Common myeloid progenitor, CD34-positive (primary cell): ENCODE measurements around the gene FUBP1.
A peak's percentile ranks its signal among the peaks of the same experiment; 100 is the strongest.

Experiments
- CTCF ChIA-PET: fragments of 350-600 bp; sonication (Branson Sonifier 250); formaldehyde crosslinking; loops from one replicate; lab custom pipeline; 2021; ENCODE audit warnings: antibody characterized with exemption; lab: Charles Lee
- POLR2A ChIA-PET: fragments of 350-600 bp; sonication (Branson Sonifier 250); formaldehyde crosslinking; loops from one replicate; lab custom pipeline; 2021; ENCODE audit warnings: antibody characterized with exemption; lab: Charles Lee
- DNase-seq, 3 donors: peaks; one replicate each; pipeline versions ENCODE4 v3.0.0 to v3.0.0-alpha.2; 2013
- H3K27ac ChIP-seq, 2 experiments: 1 replicate in 1 of 2; 2 replicates in 1 of 2; pipeline ENCODE4 v1.7.0; 2013; ENCODE audit warnings: inconsistent platforms in 2 of 2, low read length in 2 of 2, mild to moderate bottlenecking in 2 of 2, low read depth in 1 of 2, moderate library complexity in 1 of 2; ENCODE audit not compliant: severe bottlenecking in 2 of 2, insufficient read depth in 1 of 2, poor library complexity in 1 of 2
- H3K27me3 ChIP-seq, 5 experiments: replicated peaks in 2 of 5; 1 replicate in 3 of 5; 2 replicates in 2 of 5; pipeline versions ENCODE4 v1.6.1 to v1.7.0; 2013; ENCODE audit warnings: low read length in 4 of 5, mild to moderate bottlenecking in 2 of 5, moderate library complexity in 2 of 5, inconsistent platforms in 1 of 5; ENCODE audit not compliant: insufficient read depth in 5 of 5, control insufficient read depth in 4 of 5
- H3K36me3 ChIP-seq, 4 experiments: 1 replicate in 2 of 4; 2 replicates in 2 of 4; pipeline versions ENCODE4 v1.6.1 to v1.7.0; 2013; ENCODE audit warnings: low read length in 3 of 4, control low read depth in 1 of 4, mild to moderate bottlenecking in 1 of 4; ENCODE audit not compliant: control insufficient read depth in 4 of 4, insufficient read depth in 4 of 4
- H3K4me1 ChIP-seq, 4 experiments: 1 replicate in 3 of 4; 2 replicates in 1 of 4; pipeline versions ENCODE4 v1.6.1 to v1.7.1; 2013; ENCODE audit warnings: low read length in 3 of 4, mild to moderate bottlenecking in 3 of 4, control low read depth in 1 of 4, inconsistent platforms in 1 of 4, moderate library complexity in 1 of 4; ENCODE audit not compliant: control insufficient read depth in 4 of 4, insufficient read depth in 4 of 4; ENCODE audit errors: control extremely low read depth in 1 of 4
- H3K4me3 ChIP-seq, 7 experiments: 1 replicate in 4 of 7; 2 replicates in 3 of 7; pipeline versions ENCODE4 v1.5.1 to v1.7.0; 2013; ENCODE audit warnings: mild to moderate bottlenecking in 7 of 7, low read length in 6 of 7, moderate library complexity in 6 of 7, inconsistent platforms in 2 of 7, low read depth in 2 of 7, control low read depth in 1 of 7; ENCODE audit not compliant: insufficient read depth in 4 of 7, control insufficient read depth in 1 of 7; ENCODE audit errors: extremely low read depth in 1 of 7
- H3K9me3 ChIP-seq, 5 experiments: 1 replicate in 4 of 5; 2 replicates in 1 of 5; pipeline versions ENCODE4 v1.6.1 to v1.7.1; 2013; ENCODE audit warnings: low read length in 4 of 5, mild to moderate bottlenecking in 2 of 5, inconsistent platforms in 1 of 5, low read depth in 1 of 5, moderate library complexity in 1 of 5; ENCODE audit not compliant: control insufficient read depth in 4 of 5, insufficient read depth in 2 of 5; ENCODE audit errors: control extremely low read depth in 1 of 5
- WGBS: methylation state at CpG from one replicate; pipeline ENCODE4 v1.1.5; 2013; ENCODE audit not compliant: insufficient coverage; 5-methylcytosine and 5-hydroxymethylcytosine counted together

The FUBP1 gene

DNA sequence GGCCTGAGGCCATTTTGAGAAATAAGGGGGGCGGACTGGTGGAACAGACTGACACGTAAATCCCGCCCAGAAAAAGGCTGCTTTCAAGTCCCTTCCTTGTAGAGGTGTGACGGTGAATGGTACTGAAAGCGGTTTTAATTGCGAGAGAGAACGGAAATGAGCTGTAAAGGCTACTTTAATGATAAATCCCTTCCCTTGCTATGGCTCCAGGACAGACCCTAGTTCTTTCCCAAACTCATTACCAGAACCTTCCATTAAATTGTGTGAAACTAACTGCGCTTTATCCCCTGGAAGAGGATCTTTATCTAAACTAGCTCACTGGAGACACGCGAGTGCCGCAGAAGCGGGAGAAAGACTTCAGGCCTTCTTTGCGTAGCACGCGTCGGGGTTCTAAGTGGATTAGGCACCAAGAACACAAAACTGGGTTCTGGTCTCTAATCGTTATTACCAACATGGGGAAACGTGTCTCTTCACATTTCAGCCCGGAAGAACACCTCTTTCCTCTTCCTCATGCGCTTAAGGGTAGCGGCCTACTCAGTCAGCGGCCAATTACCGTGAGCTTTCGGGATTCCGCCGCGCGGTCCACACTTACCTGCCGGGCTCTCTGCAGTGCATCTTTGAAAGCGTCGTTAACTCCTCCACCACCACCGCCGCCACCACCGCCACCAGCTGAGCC lies 441 bp downstream of the FUBP1 start:
- H3K4me3 ChIP-seq, result peak overlapping the region; percentile 68 to 100 (median 95)
- no peaks in the 10 kb centered on the region for H3K27me3 ChIP-seq
- H3K27ac ChIP-seq, result peak overlapping the region; percentile 99
- peak; percentile 95 to 97 (median 95) for DNase-seq
- H3K36me3 ChIP-seq, result peaks cover 2 to 17% (median 6%) of the 10 kb centered on the region in 4 experiments
- CTCF ChIA-PET, result interaction anchor here (0.8 to 2.3 kb wide), 7 partner anchors 10 to 137 kb away, joined by 3 to 9 read pairs (median 4); partner anchors contain the start of gene DNAJB4
- peaks cover 8 to 46% (median 29%) of the 10 kb centered on the region in 4 experiments for H3K4me1 ChIP-seq
- H3K9me3 ChIP-seq, result no peaks in the 10 kb centered on the region
- POLR2A ChIA-PET, result interaction anchor here (0.6 to 3.0 kb wide), 4 partner anchors 10 to 649 kb away, joined by 3 to 54 read pairs (median 4); partner anchors contain the start of gene DNAJB4
- 0% methylated on average over 21 of the region's 34 CpGs for WGBS

DNA sequence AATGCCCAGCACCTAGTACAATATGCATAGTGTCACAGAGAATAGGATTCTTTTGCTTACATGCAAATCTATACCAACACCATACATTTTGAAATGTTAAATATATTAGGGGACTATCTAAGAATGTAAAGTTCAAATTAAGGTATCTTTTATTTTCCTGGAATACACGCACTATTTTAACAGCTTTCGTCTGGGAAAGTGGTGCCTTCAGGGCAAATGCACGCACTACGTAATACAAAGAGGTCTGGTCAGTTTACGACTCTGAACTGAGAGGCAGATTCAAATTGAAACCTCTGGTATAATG lies 931 bp downstream of the FUBP1 start:
- peak overlapping the region in 6 of 7 experiments; percentile 88 to 100 (median 96) for H3K4me3 ChIP-seq
- CTCF ChIA-PET, result interaction anchor here (1.2 to 2.3 kb wide), 6 partner anchors 9 to 136 kb away, joined by 4 to 9 read pairs (median 6); partner anchors contain the start of gene DNAJB4
- H3K4me1 ChIP-seq, result peaks cover 8 to 46% (median 29%) of the 10 kb centered on the region in 4 experiments
- WGBS, result 2% methylated on average over 5 of the region's 5 CpGs
- H3K9me3 ChIP-seq, result no peaks in the 10 kb centered on the region
- no peak for DNase-seq
- H3K36me3 ChIP-seq, result peaks cover 2 to 17% (median 6%) of the 10 kb centered on the region in 4 experiments
- H3K27me3 ChIP-seq, result no peaks in the 10 kb centered on the region
- H3K27ac ChIP-seq, result peak overlapping the region; percentile 99
- POLR2A ChIA-PET, result interaction anchor here (1.3 to 3.0 kb wide), 2 partner anchors 9 to 27 kb away, joined by 4 to 54 read pairs; partner anchors contain the start of gene DNAJB4

DNA sequence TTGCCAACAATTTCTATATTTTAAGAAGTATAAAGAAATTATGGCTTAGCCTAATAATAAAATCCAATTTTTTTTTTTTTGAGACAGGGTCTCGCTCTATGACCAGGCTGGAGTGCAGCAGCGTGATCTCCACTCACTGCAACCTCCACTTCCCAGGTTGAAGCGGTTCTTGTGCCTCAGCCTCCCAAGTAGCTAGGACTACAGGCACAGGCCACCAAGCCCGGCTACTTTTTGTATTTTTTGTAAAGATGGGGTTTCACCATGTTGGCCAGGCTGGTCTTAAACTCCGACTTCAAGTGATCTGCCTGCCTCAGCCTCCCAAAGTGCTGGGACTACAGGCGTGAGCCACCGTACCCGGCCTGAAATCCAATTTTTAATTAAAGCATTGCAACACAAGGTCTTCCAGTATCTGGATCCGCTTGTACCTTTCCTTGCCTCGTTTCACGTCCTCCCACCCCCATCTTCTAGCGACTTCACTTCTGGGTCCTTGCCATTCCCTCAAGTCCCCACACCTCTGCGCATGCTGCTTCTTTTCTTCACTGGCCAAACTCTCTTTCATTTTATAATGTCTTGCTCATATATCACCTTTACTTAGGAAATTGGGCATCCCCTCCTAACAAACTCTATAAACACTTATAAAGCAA lies 2.3 kb downstream of the FUBP1 start:
- H3K27ac ChIP-seq, result peak overlapping the region in 1 of 2 experiments; percentile 99
- H3K27me3 ChIP-seq, result no peaks in the 10 kb centered on the region
- DNase-seq, result no peak

DNA sequence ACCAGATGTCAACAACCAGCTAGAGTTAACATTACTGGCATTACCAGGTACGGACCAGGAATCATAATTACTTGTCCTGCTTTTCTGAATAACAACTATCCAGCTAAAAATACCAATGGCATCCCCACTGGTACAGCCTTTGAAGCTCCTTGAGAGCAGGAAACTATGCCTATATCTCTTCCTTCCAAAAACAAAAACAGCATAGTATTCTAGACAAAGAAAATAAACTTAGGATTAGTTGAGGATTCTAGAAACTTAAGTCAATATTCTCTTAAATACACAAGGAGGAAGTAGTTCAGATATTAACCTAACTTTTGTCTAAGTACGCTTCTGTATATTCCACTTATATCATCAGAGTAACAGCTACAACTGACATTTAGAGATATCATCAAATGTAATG lies 3.0 kb downstream of the FUBP1 start:
- H3K27ac ChIP-seq, result no peak overlapping the region
- CTCF ChIA-PET, result interaction anchor here (0.6 to 1.6 kb wide), 9 partner anchors 10 to 139 kb away, joined by 3 to 13 read pairs (median 3); partner anchors contain the start of gene DNAJB4

More for the DNA sequence above, 2.3 kb downstream of the FUBP1 start:
- peak overlapping the region in 6 of 7 experiments; percentile 16 to 100 (median 96) for H3K4me3 ChIP-seq
- peaks cover 8 to 46% (median 29%) of the 10 kb centered on the region in 4 experiments for H3K4me1 ChIP-seq
- ChIA-PET CTCF (interaction anchor here (0.7 to 2.3 kb wide), 7 partner anchors 8 to 139 kb away, joined by 3 to 13 read pairs (median 4); partner anchors contain the start of gene DNAJB4), POLR2A (interaction anchor here (1.2 to 1.6 kb wide), 2 partner anchors 20 to 28 kb away, joined by 4 to 5 read pairs; partner anchors contain the start of gene DNAJB4)
- peaks cover 2 to 18% (median 9%) of the 10 kb centered on the region in 4 experiments for H3K36me3 ChIP-seq
- 96% methylated on average over 13 of the region's 13 CpGs for WGBS
- no peaks in the 10 kb centered on the region for H3K9me3 ChIP-seq

DNA sequence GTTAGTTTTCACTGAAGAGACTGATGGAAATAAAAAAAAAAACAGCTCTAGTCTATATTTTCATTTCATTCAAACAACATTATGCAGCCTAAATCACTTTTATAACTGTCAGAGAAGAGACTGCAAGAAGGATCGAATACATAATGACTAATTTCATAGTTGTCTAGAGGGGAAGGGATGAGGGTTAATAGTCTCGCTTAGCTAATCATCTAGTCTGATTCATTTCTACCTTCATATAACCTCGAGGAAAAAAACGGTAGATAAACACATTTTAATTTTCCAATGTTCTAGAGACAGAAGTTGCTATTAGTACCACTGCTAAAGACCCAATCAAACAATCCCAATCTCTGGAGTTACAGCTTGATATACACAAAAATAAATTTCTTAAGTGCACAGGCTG lies 3.5 kb downstream of the FUBP1 start:
- Histone ChIP-seq H3K4me3 (peak overlapping the region in 4 of 7 experiments; percentile 33 to 100 (median 96)), H3K36me3 (peaks cover 2 to 25% (median 12%) of the 10 kb centered on the region in 4 experiments), H3K4me1 (peaks cover 8 to 42% (median 24%) of the 10 kb centered on the region in 4 experiments), H3K9me3 (no peaks in the 10 kb centered on the region), H3K27me3 (no peaks in the 10 kb centered on the region), H3K27ac (no peak overlapping the region)
- POLR2A ChIA-PET, result interaction anchor here (1.2 to 1.6 kb wide), 2 partner anchors 19 to 29 kb away, joined by 4 to 5 read pairs; partner anchors contain the start of gene DNAJB4
- no CpG with 5 or more reads among the region's 4 CpGs for WGBS
- no peak for DNase-seq
- CTCF ChIA-PET, result interaction anchor here (0.6 to 1.6 kb wide), 7 partner anchors 10 to 139 kb away, joined by 3 to 13 read pairs (median 3); partner anchors contain the start of gene DNAJB4

More for the DNA sequence above, 3.0 kb downstream of the FUBP1 start:
- Histone ChIP-seq H3K4me3 (peak overlapping the region in 4 of 7 experiments; percentile 33 to 100 (median 96)), H3K4me1 (peaks cover 8 to 46% (median 27%) of the 10 kb centered on the region in 4 experiments), H3K27me3 (no peaks in the 10 kb centered on the region), H3K36me3 (peaks cover 2 to 21% (median 10%) of the 10 kb centered on the region in 4 experiments), H3K9me3 (no peaks in the 10 kb centered on the region)
- no CpG with 5 or more reads among the region's 2 CpGs for WGBS
- DNase-seq, result no peak
- POLR2A ChIA-PET, result interaction anchor here (1.2 to 1.6 kb wide), 2 partner anchors 19 to 28 kb away, joined by 4 to 5 read pairs; partner anchors contain the start of gene DNAJB4

GRCh38 chr1:77972080-77972479 lies 6.8 kb downstream of the FUBP1 start:
- POLR2A ChIA-PET, result interaction anchor here (1.0 to 1.1 kb wide), 2 partner anchors 10 to 32 kb away, joined by 3 read pairs; partner anchors contain the start of gene DNAJB4
- WGBS, result 88% methylated on average over 1 of the region's 3 CpGs
- peaks cover 16 to 55% (median 30%) of the 10 kb centered on the region in 4 experiments for H3K36me3 ChIP-seq

More at GRCh38 chr1:77972080-77972479, 6.8 kb downstream of the FUBP1 start:
- no peak overlapping the region for H3K4me3 ChIP-seq
- no peaks in the 10 kb centered on the region for H3K9me3 ChIP-seq
- no peaks in the 10 kb centered on the region for H3K27me3 ChIP-seq
- DNase-seq, result no peak
- peaks cover 4 to 22% (median 15%) of the 10 kb centered on the region in 4 experiments for H3K4me1 ChIP-seq
- CTCF ChIA-PET, result interaction anchor here (0.7 kb wide), 1 partner anchor 29 kb away, joined by 3 read pairs; no protein-coding TSS in a partner anchor
- H3K27ac ChIP-seq, result no peak overlapping the region
